ENCODE results near the gene KLF11.

DNA sequence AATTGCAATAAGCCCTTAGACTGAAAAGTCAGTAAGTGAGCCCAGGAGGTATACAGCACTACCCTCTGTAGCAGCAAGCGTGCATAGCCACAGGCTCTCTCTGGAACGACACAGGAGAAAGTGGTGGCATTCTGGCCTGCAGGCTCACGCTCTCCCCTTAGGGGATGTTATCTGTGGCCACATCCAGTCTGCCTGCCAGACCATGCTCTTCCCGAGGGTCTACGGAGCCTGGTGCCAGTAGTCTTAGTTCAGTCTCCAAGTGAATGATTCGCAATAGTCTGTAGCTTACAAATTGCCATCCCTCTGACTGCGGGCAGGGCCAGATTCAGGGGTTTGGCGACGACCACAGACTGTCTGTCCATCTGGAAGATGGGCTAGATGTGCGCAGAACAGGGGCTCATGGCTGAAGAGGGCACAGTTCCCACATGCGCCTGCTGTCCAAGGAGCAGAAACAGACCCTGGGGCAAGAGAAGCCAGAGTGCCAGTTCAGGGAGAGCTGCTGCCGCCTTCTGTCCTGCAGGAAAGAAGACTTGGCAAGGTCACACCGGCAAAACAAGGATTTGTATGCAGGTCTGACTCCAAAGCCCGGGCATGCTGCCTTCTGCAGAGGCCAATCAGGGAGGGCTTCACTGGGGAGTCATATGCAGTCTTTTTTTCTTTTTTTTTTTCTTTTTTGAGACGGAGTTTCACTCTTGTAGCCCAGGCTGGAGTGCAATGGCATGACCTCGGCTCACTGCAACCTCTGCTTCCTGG lies 3.5 kb upstream of the KLF11 start:
- TF ChIP-seq, protein P1, sequence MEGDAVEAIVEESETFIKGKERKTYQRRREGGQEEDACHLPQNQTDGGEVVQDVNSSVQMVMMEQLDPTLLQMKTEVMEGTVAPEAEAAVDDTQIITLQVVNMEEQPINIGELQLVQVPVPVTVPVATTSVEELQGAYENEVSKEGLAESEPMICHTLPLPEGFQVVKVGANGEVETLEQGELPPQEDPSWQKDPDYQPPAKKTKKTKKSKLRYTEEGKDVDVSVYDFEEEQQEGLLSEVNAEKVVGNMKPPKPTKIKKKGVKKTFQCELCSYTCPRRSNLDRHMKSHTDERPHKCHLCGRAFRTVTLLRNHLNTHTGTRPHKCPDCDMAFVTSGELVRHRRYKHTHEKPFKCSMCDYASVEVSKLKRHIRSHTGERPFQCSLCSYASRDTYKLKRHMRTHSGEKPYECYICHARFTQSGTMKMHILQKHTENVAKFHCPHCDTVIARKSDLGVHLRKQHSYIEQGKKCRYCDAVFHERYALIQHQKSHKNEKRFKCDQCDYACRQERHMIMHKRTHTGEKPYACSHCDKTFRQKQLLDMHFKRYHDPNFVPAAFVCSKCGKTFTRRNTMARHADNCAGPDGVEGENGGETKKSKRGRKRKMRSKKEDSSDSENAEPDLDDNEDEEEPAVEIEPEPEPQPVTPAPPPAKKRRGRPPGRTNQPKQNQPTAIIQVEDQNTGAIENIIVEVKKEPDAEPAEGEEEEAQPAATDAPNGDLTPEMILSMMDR (conservative IDR thresholded peaks at IDR 0.05): no peak
- no peak for TF ChIP-seq EZH2 (IDR thresholded peaks at IDR 0.05; ENCODE audit: low read depth)

Measured in PC-9 (cell line).